Smooth muscle cell (in vitro differentiated cells): ENCODE results near the gene SLC35B2. TPM values are rescaled to one million over a fixed set of nuclear protein-coding genes. Genes with fewer than 3 reads are reported as not detected.
A peak's percentile ranks its signal among the peaks of the same experiment; 100 is the strongest.

Experiments
- DNase-seq: peaks from one replicate; lab custom pipeline; 2025; ENCODE audit not compliant: unreplicated experiment; lab: John Stamatoyannopoulos, UW
- H2AFZ ChIP-seq: fragments of 200-600 bp; sonication (generic); 2 replicates; pipeline ENCODE4 v1.6.0; 2016; ENCODE audit warnings: antibody characterized with exemption, low read depth, mild to moderate bottlenecking
- H3F3A ChIP-seq: fragments of 200-600 bp; sonication (generic); 2 replicates; pipeline ENCODE4 v1.6.0; 2017; ENCODE audit warnings: antibody characterized with exemption, low read depth
- H3K27ac ChIP-seq: fragments of 200-600 bp; sonication (generic); 2 replicates; pipeline ENCODE4 v1.5.1; 2016; ENCODE audit warnings: low read depth, mild to moderate bottlenecking
- H3K27me3 ChIP-seq: fragments of 200-600 bp; sonication (generic); 2 replicates; pipeline ENCODE4 v1.6.1; 2016; ENCODE audit warnings: low read depth, mild to moderate bottlenecking
- H3K36me3 ChIP-seq: fragments of 200-600 bp; sonication (generic); 2 replicates; pipeline ENCODE4 v1.5.1; 2016; ENCODE audit warnings: low read depth
- H3K4me1 ChIP-seq: fragments of 200-600 bp; sonication (generic); 2 replicates; pipeline ENCODE4 v1.5.1; 2016; ENCODE audit warnings: low read depth
- H3K4me2 ChIP-seq: fragments of 200-600 bp; sonication (generic); 2 replicates; pipeline ENCODE4 v1.6.0; 2016; ENCODE audit warnings: mild to moderate bottlenecking
- H3K4me3 ChIP-seq: fragments of 200-600 bp; sonication (generic); 2 replicates; pipeline ENCODE4 v1.5.1; 2016; ENCODE audit warnings: mild to moderate bottlenecking
- H3K79me2 ChIP-seq: fragments of 200-600 bp; sonication (generic); 2 replicates; pipeline ENCODE4 v1.6.0; 2016; ENCODE audit warnings: low read depth, mild to moderate bottlenecking
- H3K9ac ChIP-seq: fragments of 200-600 bp; sonication (generic); 2 replicates; pipeline ENCODE4 v1.6.0; 2016; ENCODE audit warnings: low read depth
- H3K9me3 ChIP-seq: fragments of 200-600 bp; sonication (generic); replicated peaks from 2 replicates; pipeline ENCODE4 v1.5.1; 2016; ENCODE audit warnings: low read depth
- H4K20me1 ChIP-seq: fragments of 200-600 bp; sonication (generic); 2 replicates; pipeline ENCODE4 v1.6.0; 2016; ENCODE audit warnings: low read depth
- WGBS: methylation state at CpG from one replicate; pipeline ENCODE4 v1.1.7; 2016; ENCODE audit warnings: low lambda C conversion rate; 5-methylcytosine and 5-hydroxymethylcytosine counted together
- polyA plus RNA-seq: library from polyadenylated mRNA; unstranded; fragments of >200 nt; fragmentation: Nextera tagmentation; extraction: Ambion mirVana; gene quantifications from 2 replicates; pipeline ENCODE4 v1.2.1, GENCODE V29; 2016
- total RNA-seq: library from RNA; depleted of rRNA; stranded (reverse); fragments of >200 nt; gene quantifications from 2 replicates; pipeline ENCODE4 v1.2.3, GENCODE V29; 2014
- TF ChIP-seq, protein P1 (sequence below): fragments of 200-600 bp; sonication (generic); IDR thresholded peaks from 2 replicates; pipeline ENCODE4 v1.5.1; 2017; ENCODE audit warnings: borderline replicate concordance, mild to moderate bottlenecking, antibody characterized with exemption; ENCODE audit not compliant: insufficient read depth, poor library complexity, severe bottlenecking

SLC35B2 gene
- total and polyA plus RNA-seq, 2 experiments from 2014 or later, result 68.6 to 112 TPM

DNA sequence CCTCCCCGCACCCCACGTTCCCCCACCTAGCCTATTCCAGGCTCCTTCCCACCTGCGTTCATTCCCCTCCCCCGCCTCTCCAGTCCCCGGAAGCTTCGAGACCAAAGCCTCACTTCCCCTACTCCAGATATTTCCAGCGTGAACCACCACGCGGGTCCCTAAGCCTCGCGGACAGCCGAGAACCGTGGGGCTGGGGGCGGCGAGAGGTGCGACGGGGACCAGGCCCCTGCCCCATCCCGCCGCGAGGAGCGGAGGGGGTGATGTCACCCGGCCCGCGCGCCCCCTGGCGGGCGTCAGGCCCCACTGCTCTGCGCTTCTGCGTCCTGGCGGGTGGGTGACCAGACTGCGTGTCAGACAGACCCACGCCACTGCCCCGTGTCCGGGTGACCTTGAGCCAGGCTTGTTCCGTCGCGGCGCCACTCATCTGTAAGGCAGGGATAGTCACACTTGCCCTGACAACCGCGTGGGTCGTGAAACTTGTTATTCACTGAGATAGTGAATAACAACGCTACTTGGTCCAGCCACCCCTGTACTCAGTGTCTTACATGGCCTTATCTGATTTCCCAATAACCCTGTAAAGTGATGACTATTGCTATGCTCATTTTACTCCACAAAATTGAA lies 19.4 kb downstream of the SLC35B2 start:
- DNase-seq, result peak; percentile 67
- Histone ChIP-seq H3K4me1 (peaks cover 11% of the 10 kb centered on the region), H2AFZ (peak overlapping the region; percentile 71), H3K36me3 (no peaks in the 10 kb centered on the region), H3K27me3 (no peaks in the 10 kb centered on the region), H3K79me2 (no peaks in the 10 kb centered on the region), H4K20me1 (no peaks in the 10 kb centered on the region), H3K4me2 (peak overlapping the region; percentile 90), H3K27ac (peak overlapping the region; percentile 95), H3F3A (no peaks in the 10 kb centered on the region), H3K9me3 (no peaks in the 10 kb centered on the region), H3K4me3 (peak overlapping the region; percentile 67), H3K9ac (peak overlapping the region; percentile 94)
- 1% methylated on average over 32 of the region's 42 CpGs for WGBS
- TF ChIP-seq, protein P1, sequence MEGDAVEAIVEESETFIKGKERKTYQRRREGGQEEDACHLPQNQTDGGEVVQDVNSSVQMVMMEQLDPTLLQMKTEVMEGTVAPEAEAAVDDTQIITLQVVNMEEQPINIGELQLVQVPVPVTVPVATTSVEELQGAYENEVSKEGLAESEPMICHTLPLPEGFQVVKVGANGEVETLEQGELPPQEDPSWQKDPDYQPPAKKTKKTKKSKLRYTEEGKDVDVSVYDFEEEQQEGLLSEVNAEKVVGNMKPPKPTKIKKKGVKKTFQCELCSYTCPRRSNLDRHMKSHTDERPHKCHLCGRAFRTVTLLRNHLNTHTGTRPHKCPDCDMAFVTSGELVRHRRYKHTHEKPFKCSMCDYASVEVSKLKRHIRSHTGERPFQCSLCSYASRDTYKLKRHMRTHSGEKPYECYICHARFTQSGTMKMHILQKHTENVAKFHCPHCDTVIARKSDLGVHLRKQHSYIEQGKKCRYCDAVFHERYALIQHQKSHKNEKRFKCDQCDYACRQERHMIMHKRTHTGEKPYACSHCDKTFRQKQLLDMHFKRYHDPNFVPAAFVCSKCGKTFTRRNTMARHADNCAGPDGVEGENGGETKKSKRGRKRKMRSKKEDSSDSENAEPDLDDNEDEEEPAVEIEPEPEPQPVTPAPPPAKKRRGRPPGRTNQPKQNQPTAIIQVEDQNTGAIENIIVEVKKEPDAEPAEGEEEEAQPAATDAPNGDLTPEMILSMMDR, result peak; percentile 99

DNA sequence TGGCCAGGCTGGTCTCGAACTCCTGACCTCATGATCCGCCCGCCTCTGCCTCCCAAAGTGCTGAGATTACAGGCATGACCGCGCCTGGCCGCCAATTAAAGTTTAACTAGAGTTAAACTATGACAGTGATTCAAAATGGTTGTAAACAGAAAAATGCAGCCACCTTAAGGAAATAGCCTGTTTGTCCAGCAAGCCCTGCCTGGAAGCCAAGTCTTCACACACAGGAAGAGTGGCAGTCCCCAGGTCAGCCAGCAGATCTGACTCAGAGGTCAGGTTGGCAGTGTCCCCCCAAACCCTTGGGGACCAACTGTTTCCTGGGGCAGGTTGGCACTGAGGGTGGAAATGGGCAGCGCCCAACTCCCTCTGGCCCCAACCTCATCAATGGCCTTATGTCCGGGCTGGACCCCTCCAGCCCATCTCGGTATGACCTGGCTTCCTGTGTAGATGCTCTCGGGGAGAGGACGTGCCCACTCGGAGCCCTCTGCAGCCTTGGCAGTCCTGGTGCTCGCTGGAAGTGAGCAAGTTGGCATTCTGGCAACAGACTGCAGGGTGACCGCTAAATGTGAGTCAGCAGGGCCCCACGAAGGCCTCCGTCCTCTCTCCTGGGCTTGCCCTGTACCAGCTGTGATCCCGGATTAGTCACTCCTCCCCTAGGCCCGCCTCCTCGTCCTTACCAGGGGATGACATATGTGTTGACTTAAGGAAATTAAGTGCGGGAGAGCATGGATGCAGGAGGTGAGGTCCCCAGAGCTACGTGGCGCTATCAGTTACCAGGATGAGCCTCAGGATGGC lies 20.1 kb downstream of the SLC35B2 start:
- H4K20me1 ChIP-seq, result no peaks in the 10 kb centered on the region
- no peaks in the 10 kb centered on the region for H3K79me2 ChIP-seq
- H3K4me3 ChIP-seq, result peak overlapping the region; percentile 67
- no peaks in the 10 kb centered on the region for H3K36me3 ChIP-seq
- H3K9ac ChIP-seq, result peak overlapping the region; percentile 94
- TF ChIP-seq, protein P1, result no peak
- 42% methylated on average over 22 of the region's 22 CpGs for WGBS
- DNase-seq, result peak; percentile 65
- peaks cover 11% of the 10 kb centered on the region for H3K4me1 ChIP-seq
- no peaks in the 10 kb centered on the region for H3K27me3 ChIP-seq
- peak overlapping the region; percentile 71 for H2AFZ ChIP-seq
- H3F3A ChIP-seq, result no peaks in the 10 kb centered on the region
- peak overlapping the region; percentile 90 for H3K4me2 ChIP-seq
- no peaks in the 10 kb centered on the region for H3K9me3 ChIP-seq
- H3K27ac ChIP-seq, result peak overlapping the region; percentile 95

DNA sequence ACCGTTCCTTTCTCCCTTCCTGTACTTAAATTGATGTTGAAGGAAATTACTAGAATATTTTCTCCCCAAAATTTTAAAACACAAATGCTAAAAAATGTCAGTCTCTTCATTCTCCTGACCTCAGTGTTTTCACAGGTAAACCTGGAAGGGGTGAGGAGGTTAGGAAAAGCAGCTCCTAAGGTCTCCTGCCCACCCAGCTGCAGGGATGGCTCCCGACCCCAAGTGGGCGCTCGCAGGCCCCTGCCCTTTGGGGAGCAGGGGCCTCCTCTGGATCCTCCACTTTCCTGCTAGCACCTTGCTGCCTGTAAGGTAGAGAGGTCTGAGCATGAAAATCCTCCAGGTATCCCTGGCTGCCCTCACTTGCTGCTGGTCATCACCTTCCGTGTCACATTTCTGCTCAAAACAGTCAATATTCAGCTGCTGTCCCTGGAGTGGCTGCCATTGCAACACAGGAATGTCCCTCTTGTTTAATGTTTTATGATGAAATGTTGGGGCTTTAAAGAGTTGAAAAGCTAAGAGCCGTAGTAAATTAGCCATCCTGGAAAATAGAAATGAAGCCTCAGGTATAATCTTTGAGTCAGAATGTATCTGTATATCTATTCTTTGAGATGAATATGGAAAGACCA lies 21.3 kb downstream of the SLC35B2 start:
- Histone ChIP-seq H2AFZ (no peak overlapping the region), H3K79me2 (no peaks in the 10 kb centered on the region), H3K27me3 (no peaks in the 10 kb centered on the region), H3K4me3 (no peak overlapping the region), H3K4me2 (no peak overlapping the region), H3K27ac (no peak overlapping the region), H3K36me3 (no peaks in the 10 kb centered on the region), H4K20me1 (no peaks in the 10 kb centered on the region), H3K9ac (no peak overlapping the region), H3F3A (no peaks in the 10 kb centered on the region), H3K4me1 (peaks cover 11% of the 10 kb centered on the region), H3K9me3 (no peaks in the 10 kb centered on the region)
- WGBS, result 96% methylated on average over 6 of the region's 6 CpGs
- no peak for DNase-seq
- TF ChIP-seq, protein P1, result no peak
